ENCODE results near the gene KCNJ9. TPM values are rescaled to one million over a fixed set of nuclear protein-coding genes. Genes with fewer than 3 reads are reported as not detected.

KCNJ9 gene
- total RNA-seq, 1 donor from 2014 or later = not detected

GRCh38 chr1:160112357-160112756, 31.0 kb downstream of the KCNJ9 start:
- Histone ChIP-seq H3K36me3 (ENCODE audit: control insufficient read depth, insufficient read depth, low read length) (no peaks in the 10 kb centered on the region), H3K4me3 (ENCODE audit: low read depth, low read length) (no peak overlapping the region), H3K27me3 (ENCODE audit: control insufficient read depth, insufficient read depth, low read length) (peaks cover 33% of the 10 kb centered on the region)
- TF ChIP-seq CTCF (IDR thresholded peaks at IDR 0.05; ENCODE audit: insufficient read depth, low read length, poor library complexity, severe bottlenecking) = no peak
- no peak for DNase-seq (ENCODE audit: low read depth)

- H3K27me3 ChIP-seq (ENCODE audit: control insufficient read depth, insufficient read depth, low read length) = peaks cover 40% of the 10 kb centered on the region
- no peak overlapping the region for H3K4me3 ChIP-seq (ENCODE audit: low read depth, low read length)
- DNase-seq (ENCODE audit: low read depth) = no peak
- TF ChIP-seq CTCF (IDR thresholded peaks at IDR 0.05; ENCODE audit: insufficient read depth, low read length, poor library complexity, severe bottlenecking) = no peak
- no peaks in the 10 kb centered on the region for H3K36me3 ChIP-seq (ENCODE audit: control insufficient read depth, insufficient read depth, low read length)
These were observed 32.1 kb downstream of the KCNJ9 start for GRCh38 chr1:160113407-160113806.

- TF ChIP-seq CTCF (IDR thresholded peaks at IDR 0.05; ENCODE audit: insufficient read depth, low read length, poor library complexity, severe bottlenecking) = no peak
- DNase-seq (ENCODE audit: low read depth) = no peak
- Histone ChIP-seq H3K36me3 (ENCODE audit: control insufficient read depth, insufficient read depth, low read length) (no peaks in the 10 kb centered on the region), H3K4me3 (ENCODE audit: low read depth, low read length) (no peak overlapping the region), H3K27me3 (ENCODE audit: control insufficient read depth, insufficient read depth, low read length) (peaks cover 40% of the 10 kb centered on the region)
These were observed 32.7 kb downstream of the KCNJ9 start for GRCh38 chr1:160114085-160114484.

GRCh38 chr1:160115545-160116282, 34.4 kb downstream of the KCNJ9 start, which contains the start of gene ATP1A2:
Gene ATP1A2, plus strand, starts transcription at chr1:160115759. Its CDS starts 103 bp downstream, at chr1:160115862.
- TF ChIP-seq CTCF (IDR thresholded peaks at IDR 0.05; ENCODE audit: insufficient read depth, low read length, poor library complexity, severe bottlenecking) = no peak
- DNase-seq (ENCODE audit: low read depth) = no peak

GRCh38 chr1:160116283-160117147, 35.2 kb downstream of the KCNJ9 start:
- peaks cover 33% of the 10 kb centered on the region for H3K27me3 ChIP-seq (ENCODE audit: control insufficient read depth, insufficient read depth, low read length)
- H3K36me3 ChIP-seq (ENCODE audit: control insufficient read depth, insufficient read depth, low read length) = no peaks in the 10 kb centered on the region
- no peak overlapping the region for H3K4me3 ChIP-seq (ENCODE audit: low read depth, low read length)
- TF ChIP-seq CTCF (IDR thresholded peaks at IDR 0.05; ENCODE audit: insufficient read depth, low read length, poor library complexity, severe bottlenecking) = no peak
- DNase-seq (ENCODE audit: low read depth) = no peak

More at GRCh38 chr1:160115545-160116282, 34.4 kb downstream of the KCNJ9 start, which contains the start of gene ATP1A2:
- H3K36me3 ChIP-seq (ENCODE audit: control insufficient read depth, insufficient read depth, low read length) = no peaks in the 10 kb centered on the region
- peaks cover 33% of the 10 kb centered on the region for H3K27me3 ChIP-seq (ENCODE audit: control insufficient read depth, insufficient read depth, low read length)
- H3K4me3 ChIP-seq (ENCODE audit: low read depth, low read length) = no peak within 1 kb of the TSS
